ENCODE measurements around the gene DENND11. TPM values are rescaled to one million over a fixed set of nuclear protein-coding genes. Genes with fewer than 3 reads are reported as not detected.

The DENND11 gene
- total and polyA plus RNA-seq, 8 donors, result 5.1 to 24.3 (median 17.9) TPM

GRCh38 chr7:141671705-141672496 is 30.1 kb downstream of the DENND11 start:
- Histone ChIP-seq H3K9me3 (no peaks in the 10 kb centered on the region), H3K27ac (no peak overlapping the region), H3K4me3 (no peak overlapping the region), H3K4me1 (no peaks in the 10 kb centered on the region), H3K27me3 (no peaks in the 10 kb centered on the region), H3K36me3 (no peaks in the 10 kb centered on the region)
- 95 to 98% methylated on average over 7 of the region's 7 CpGs for WGBS, 2 donors
- TF ChIP-seq CTCF (IDR thresholded peaks at IDR 0.05), result no peak
- intact Hi-C loops (cut with DNase I), result no loop called here
- DNase-seq, result no peak
- FAIRE-seq, result no peak
- ATAC-seq, result peak in 1 of 4 donors; percentile 23

- no peak for DNase-seq
- TF ChIP-seq CTCF (IDR thresholded peaks at IDR 0.05), result no peak
- no peak overlapping the region for H3K27ac ChIP-seq
- H3K27me3 ChIP-seq, result no peaks in the 10 kb centered on the region
- H3K4me1 ChIP-seq, result no peaks in the 10 kb centered on the region
- H3K4me3 ChIP-seq, result no peak overlapping the region
- no peak for FAIRE-seq
- no peak for ATAC-seq
- peaks cover 0 to 6% (median 0%) of the 10 kb centered on the region in 3 donors for H3K36me3 ChIP-seq
- H3K9me3 ChIP-seq, result no peaks in the 10 kb centered on the region
- WGBS, 2 donors, result 90 to 94% methylated on average over 2 of the region's 2 CpGs
- intact Hi-C loops (cut with DNase I), result no loop called here
Observed at GRCh38 chr7:141668853-141669252, 33.1 kb downstream of the DENND11 start.

GRCh38 chr7:141666071-141666470 is 35.9 kb downstream of the DENND11 start:
- no peak overlapping the region for H3K27ac ChIP-seq
- H3K36me3 ChIP-seq, result peaks cover 0 to 13% (median 6%) of the 10 kb centered on the region in 3 donors
- no peak overlapping the region for H3K4me3 ChIP-seq
- intact Hi-C loops (cut with DNase I), result no loop called here
- ATAC-seq (no peak), DNase-seq (no peak), FAIRE-seq (no peak)
- no peaks in the 10 kb centered on the region for H3K27me3 ChIP-seq
- H3K9me3 ChIP-seq, result no peaks in the 10 kb centered on the region
- H3K4me1 ChIP-seq, result peaks cover 0 to 9% (median 0%) of the 10 kb centered on the region in 3 donors
- TF ChIP-seq CTCF (IDR thresholded peaks at IDR 0.05), result no peak
- WGBS, 2 donors, result 92 to 94% methylated on average over 4 of the region's 4 CpGs

DNA sequence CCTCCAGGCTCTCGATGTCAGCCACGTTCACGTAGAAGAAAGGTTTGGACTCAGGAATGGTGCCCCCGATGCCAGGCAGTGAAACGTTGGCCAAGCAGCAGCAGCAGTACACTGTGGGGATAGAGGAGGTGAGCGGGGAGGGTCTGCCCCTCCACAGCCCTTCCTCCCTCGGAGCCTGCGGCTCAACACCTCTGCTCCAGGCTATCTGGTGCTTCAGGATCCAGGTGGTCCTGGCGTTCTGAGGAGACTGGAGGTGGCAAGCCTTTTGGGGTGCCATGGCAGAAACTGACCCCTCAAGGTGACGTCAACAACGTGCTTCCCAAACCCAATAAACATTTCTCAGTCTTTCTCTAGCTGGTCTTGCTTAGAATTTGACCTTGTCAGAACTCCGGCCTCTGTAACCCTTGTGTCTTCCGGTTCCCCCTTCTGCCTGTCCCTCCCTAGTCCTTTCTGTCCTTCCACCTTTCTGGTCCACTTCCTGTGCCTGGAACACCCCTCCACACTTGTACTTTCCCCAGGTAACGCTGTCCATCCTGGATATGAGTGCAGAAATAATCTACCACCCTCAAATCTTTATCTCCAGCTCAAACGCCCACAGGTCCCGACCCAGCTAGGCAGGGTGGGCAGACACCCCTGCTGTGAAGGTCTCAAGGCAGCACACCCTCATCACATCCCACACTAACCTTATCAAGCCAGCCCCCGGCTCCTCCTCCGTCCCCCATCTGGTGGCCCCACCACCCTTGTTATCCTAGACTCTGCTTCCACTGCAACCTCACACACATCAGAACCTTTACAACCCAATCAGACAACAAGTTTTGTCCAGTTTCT is 36.5 kb downstream of the DENND11 start:
- H3K27ac ChIP-seq, result no peak overlapping the region
- 92 to 94% methylated on average over 18 of the region's 18 CpGs for WGBS, 2 donors
- intact Hi-C loops (cut with DNase I), result no loop called here
- no peaks in the 10 kb centered on the region for H3K27me3 ChIP-seq
- peaks cover 0 to 9% (median 0%) of the 10 kb centered on the region in 3 donors for H3K4me1 ChIP-seq
- ATAC-seq, result no peak
- H3K36me3 ChIP-seq, result peaks cover 0 to 13% (median 6%) of the 10 kb centered on the region in 3 donors
- H3K9me3 ChIP-seq, result no peaks in the 10 kb centered on the region
- H3K4me3 ChIP-seq, result no peak overlapping the region
- no peak for TF ChIP-seq CTCF (IDR thresholded peaks at IDR 0.05)
- DNase-seq, result no peak
- FAIRE-seq, result no peak

Measured in pancreas (tissue), 10 donors.